Adrenal gland (tissue), 5 donors: Measurements from ENCODE around the gene ARHGEF12.
"Not testable (repeated sequence)": the region's sequence is repeated elsewhere in the genome, so short reads cannot be mapped to it uniquely, and the experiment has no call there.

ENCODE experiments used
- POLR2A ChIP-seq, 2 donors: fragments of 450-650 bp; IDR thresholded peaks; one replicate each; pipeline ENCODE4 v1.6.1; 2017; ENCODE audit warnings: antibody characterized with exemption in 2 of 2, mild to moderate bottlenecking in 2 of 2, moderate library complexity in 1 of 2
- TF ChIP-seq, protein P1 (sequence below), 6 experiments: fragments of 450-650 bp in 4 of 6; fragments of 200-600 bp in 2 of 6; sonication (generic) in 1 of 6; IDR thresholded peaks; 1 replicate in 5 of 6; 2 replicates in 1 of 6; pipeline versions ENCODE4 v1.5.1 to v1.8.0; 2016 to 2021; ENCODE audit warnings: antibody characterized with exemption in 6 of 6, mild to moderate bottlenecking in 2 of 6, moderate library complexity in 1 of 6
- donor health status: DM: no; HTN: no; CAD: no.

DNA sequence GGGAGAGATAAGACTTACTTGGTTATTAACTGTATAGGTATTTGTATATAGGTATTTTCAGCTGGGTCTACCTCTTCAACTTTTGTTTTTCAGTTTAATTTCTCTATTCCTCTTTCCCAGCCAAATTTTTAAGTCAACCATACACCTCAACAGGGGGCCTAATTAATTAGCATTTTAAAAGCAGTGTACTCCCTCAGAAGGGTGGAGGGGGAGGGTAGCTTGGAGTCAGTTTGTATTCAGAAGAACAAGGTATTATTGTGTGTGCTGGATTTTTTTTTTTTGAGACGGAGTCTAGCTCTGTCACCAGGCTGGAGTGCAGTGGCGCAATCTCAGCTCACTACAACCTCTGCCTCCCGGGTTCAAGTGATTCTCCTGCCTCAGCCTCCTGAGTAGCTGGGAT lies 167.3 kb downstream of the ARHGEF12 start:
- TF ChIP-seq, protein P1, sequence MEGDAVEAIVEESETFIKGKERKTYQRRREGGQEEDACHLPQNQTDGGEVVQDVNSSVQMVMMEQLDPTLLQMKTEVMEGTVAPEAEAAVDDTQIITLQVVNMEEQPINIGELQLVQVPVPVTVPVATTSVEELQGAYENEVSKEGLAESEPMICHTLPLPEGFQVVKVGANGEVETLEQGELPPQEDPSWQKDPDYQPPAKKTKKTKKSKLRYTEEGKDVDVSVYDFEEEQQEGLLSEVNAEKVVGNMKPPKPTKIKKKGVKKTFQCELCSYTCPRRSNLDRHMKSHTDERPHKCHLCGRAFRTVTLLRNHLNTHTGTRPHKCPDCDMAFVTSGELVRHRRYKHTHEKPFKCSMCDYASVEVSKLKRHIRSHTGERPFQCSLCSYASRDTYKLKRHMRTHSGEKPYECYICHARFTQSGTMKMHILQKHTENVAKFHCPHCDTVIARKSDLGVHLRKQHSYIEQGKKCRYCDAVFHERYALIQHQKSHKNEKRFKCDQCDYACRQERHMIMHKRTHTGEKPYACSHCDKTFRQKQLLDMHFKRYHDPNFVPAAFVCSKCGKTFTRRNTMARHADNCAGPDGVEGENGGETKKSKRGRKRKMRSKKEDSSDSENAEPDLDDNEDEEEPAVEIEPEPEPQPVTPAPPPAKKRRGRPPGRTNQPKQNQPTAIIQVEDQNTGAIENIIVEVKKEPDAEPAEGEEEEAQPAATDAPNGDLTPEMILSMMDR (IDR thresholded peaks at IDR 0.05), result not testable (repeated sequence)
- TF ChIP-seq POLR2A (IDR thresholded peaks at IDR 0.05), result not testable (repeated sequence)
